Panc1 (cell line): ENCODE measurements around the gene ZNF578. TPM values are rescaled to one million over a fixed set of nuclear protein-coding genes. Genes with fewer than 3 reads are reported as not detected.

Experiments used
- ATAC-seq: fragments of 200-7000 bp; cut with Tn5 transposase; 2 replicates; pipeline ENCODE4 v1.9.1; 2020; ENCODE audit warnings: mild to moderate bottlenecking, moderate library complexity
- BruUV-seq: library from RNA; stranded (reverse); fragments of 400-500 nt; replicated peaks from 2 replicates; lab custom pipeline; 2021; lab: Mats Ljungman, UMichigan
- CTCF ChIA-PET: fragments of 300-600 bp; sonication (Branson Sonifier 250); formaldehyde crosslinking; loops from one replicate; lab custom pipeline; 2022; ENCODE audit warnings: antibody characterized with exemption; lab: Charles Lee
- POLR2A ChIA-PET: fragments of 300-600 bp; sonication (Branson Sonifier 250); formaldehyde crosslinking; loops from one replicate; lab custom pipeline; 2022; ENCODE audit warnings: antibody characterized with exemption; lab: Charles Lee
- DNase-seq: peaks from one replicate; pipeline ENCODE4 v3.0.0-alpha.2; 2010; ENCODE audit warnings: low read depth, low spot score
- H3K27ac ChIP-seq: 2 replicates; pipeline ENCODE4 v1.5.1; 2011; ENCODE audit warnings: mild to moderate bottlenecking, low read length, inconsistent platforms
- H3K27me3 ChIP-seq: fragments of 200-500 bp; sonication (Bioruptor generic); 2 replicates; pipeline ENCODE4 v1.6.0; 2014; ENCODE audit warnings: low read length, inconsistent platforms; ENCODE audit not compliant: control insufficient read depth, insufficient read depth
- H3K36me3 ChIP-seq: fragments of 200-500 bp; sonication (Bioruptor generic); 2 replicates; pipeline ENCODE4 v1.5.1; 2014; ENCODE audit warnings: inconsistent platforms, mild to moderate bottlenecking, low read length, moderate library complexity; ENCODE audit not compliant: control insufficient read depth, insufficient read depth
- H3K4me1 ChIP-seq: 2 replicates; pipeline ENCODE4 v1.5.1; 2011; ENCODE audit warnings: inconsistent platforms, mild to moderate bottlenecking, low read length, moderate library complexity; ENCODE audit not compliant: control insufficient read depth, insufficient read depth
- H3K4me3 ChIP-seq, 2 experiments: 2 replicates each; pipeline ENCODE4 v1.5.1; 2011 to 2012; ENCODE audit warnings: low read depth in 2 of 2, low read length in 2 of 2, mild to moderate bottlenecking in 2 of 2, inconsistent platforms in 1 of 2, moderate library complexity in 1 of 2
- H3K9me3 ChIP-seq: fragments of 200-500 bp; sonication (Bioruptor generic); 2 replicates; pipeline ENCODE4 v1.5.1; 2014; ENCODE audit warnings: low read depth, mild to moderate bottlenecking, inconsistent platforms, low read length, moderate library complexity; ENCODE audit not compliant: control insufficient read depth, insufficient read depth
- POLR2AphosphoS5 ChIP-seq: IDR thresholded peaks from 2 replicates; pipeline ENCODE4 v1.6.1; 2012; ENCODE audit warnings: mild to moderate bottlenecking, low read depth, low read length, moderate library complexity
- SIN3A ChIP-seq: IDR thresholded peaks from 2 replicates; pipeline ENCODE4 v1.6.1; 2012; ENCODE audit warnings: low read depth, mild to moderate bottlenecking, low read length, moderate library complexity, borderline replicate concordance; ENCODE audit not compliant: insufficient read depth
- TCF7L2 ChIP-seq: IDR thresholded peaks from 2 replicates; pipeline ENCODE4 v1.6.1; 2011; ENCODE audit warnings: mild to moderate bottlenecking, low read depth, low read length, inconsistent platforms
- in situ Hi-C: cut with HindIII; loops from 2 replicates; pipeline ENCODE4 v1.10.0; 2016; ENCODE audit warnings: low sequenced_read_pairs, low pct_unique_long_range_greater_than_20kb
- intact Hi-C: fragments of 100-400 bp; cut with micrococcal nuclease; formaldehyde crosslinking; loops from one replicate; pipeline ENCODE4 v1.10.0; 2022; ENCODE audit not compliant: unreplicated experiment
- total RNA-seq: library from RNA; stranded (reverse); gene quantifications from one replicate; pipeline ENCODE4 v1.2.1, GENCODE V29; 2021; ENCODE audit not compliant: unreplicated experiment
- TF ChIP-seq, protein P1 (sequence below): fragments of 450-650 bp; IDR thresholded peaks from 2 replicates; pipeline ENCODE4 v1.5.1; 2017; ENCODE audit warnings: mild to moderate bottlenecking
- TF ChIP-seq, protein P2 (sequence below), 2 experiments: IDR thresholded peaks; 2 replicates each; pipeline ENCODE4 v1.6.1; 2011 to 2012; ENCODE audit warnings: low read depth in 2 of 2, control low read depth in 1 of 2, low read length in 1 of 2, mild to moderate bottlenecking in 1 of 2, moderate library complexity in 1 of 2; ENCODE audit not compliant: insufficient read depth in 1 of 2

ZNF578 gene
- total RNA-seq, 1 experiment from 2014 or later, result not detected

DNA sequence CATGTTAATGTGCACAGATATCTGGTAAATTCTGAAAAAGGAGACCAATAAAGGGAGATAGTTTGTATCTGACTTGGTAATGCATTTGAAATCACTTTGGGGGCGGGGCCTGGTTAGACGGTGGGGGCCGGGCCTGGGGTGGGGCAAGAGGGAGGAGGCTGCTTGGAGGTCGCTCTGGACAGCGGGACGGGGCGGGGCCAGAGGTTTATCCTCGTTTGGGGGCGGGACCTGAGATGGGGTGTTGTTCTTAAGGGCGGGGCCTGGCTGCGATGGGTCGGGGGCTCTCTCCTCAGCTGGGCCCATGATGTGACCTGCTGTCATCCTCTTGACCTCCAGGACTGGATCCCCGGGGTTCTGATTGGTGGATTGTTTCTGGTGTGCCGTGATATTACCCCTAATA, 69.2 kb downstream of the ZNF578 start:
- Histone ChIP-seq H3K9me3 (0 out of 2 replicates have a peak, but pooled peaks cover 3% of the 10 kb centered on the region), H3K27ac (no peak overlapping the region), H3K4me1 (no peaks in the 10 kb centered on the region), H3K36me3 (no peaks in the 10 kb centered on the region), H3K27me3 (no peaks in the 10 kb centered on the region), H3K4me3 (no peak overlapping the region)
- BruUV-seq, result no TSS peak
- ATAC-seq (no peak), DNase-seq (no peak)
- ChIA-PET CTCF (no interaction called here), POLR2A (no interaction called here)
- in situ Hi-C loops, result no loop called here
- TF ChIP-seq TCF7L2 (no peak), SIN3A (no peak), POLR2AphosphoS5 (no peak)
- TF ChIP-seq, protein P1, sequence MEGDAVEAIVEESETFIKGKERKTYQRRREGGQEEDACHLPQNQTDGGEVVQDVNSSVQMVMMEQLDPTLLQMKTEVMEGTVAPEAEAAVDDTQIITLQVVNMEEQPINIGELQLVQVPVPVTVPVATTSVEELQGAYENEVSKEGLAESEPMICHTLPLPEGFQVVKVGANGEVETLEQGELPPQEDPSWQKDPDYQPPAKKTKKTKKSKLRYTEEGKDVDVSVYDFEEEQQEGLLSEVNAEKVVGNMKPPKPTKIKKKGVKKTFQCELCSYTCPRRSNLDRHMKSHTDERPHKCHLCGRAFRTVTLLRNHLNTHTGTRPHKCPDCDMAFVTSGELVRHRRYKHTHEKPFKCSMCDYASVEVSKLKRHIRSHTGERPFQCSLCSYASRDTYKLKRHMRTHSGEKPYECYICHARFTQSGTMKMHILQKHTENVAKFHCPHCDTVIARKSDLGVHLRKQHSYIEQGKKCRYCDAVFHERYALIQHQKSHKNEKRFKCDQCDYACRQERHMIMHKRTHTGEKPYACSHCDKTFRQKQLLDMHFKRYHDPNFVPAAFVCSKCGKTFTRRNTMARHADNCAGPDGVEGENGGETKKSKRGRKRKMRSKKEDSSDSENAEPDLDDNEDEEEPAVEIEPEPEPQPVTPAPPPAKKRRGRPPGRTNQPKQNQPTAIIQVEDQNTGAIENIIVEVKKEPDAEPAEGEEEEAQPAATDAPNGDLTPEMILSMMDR, result no peak
- TF ChIP-seq, protein P2, sequence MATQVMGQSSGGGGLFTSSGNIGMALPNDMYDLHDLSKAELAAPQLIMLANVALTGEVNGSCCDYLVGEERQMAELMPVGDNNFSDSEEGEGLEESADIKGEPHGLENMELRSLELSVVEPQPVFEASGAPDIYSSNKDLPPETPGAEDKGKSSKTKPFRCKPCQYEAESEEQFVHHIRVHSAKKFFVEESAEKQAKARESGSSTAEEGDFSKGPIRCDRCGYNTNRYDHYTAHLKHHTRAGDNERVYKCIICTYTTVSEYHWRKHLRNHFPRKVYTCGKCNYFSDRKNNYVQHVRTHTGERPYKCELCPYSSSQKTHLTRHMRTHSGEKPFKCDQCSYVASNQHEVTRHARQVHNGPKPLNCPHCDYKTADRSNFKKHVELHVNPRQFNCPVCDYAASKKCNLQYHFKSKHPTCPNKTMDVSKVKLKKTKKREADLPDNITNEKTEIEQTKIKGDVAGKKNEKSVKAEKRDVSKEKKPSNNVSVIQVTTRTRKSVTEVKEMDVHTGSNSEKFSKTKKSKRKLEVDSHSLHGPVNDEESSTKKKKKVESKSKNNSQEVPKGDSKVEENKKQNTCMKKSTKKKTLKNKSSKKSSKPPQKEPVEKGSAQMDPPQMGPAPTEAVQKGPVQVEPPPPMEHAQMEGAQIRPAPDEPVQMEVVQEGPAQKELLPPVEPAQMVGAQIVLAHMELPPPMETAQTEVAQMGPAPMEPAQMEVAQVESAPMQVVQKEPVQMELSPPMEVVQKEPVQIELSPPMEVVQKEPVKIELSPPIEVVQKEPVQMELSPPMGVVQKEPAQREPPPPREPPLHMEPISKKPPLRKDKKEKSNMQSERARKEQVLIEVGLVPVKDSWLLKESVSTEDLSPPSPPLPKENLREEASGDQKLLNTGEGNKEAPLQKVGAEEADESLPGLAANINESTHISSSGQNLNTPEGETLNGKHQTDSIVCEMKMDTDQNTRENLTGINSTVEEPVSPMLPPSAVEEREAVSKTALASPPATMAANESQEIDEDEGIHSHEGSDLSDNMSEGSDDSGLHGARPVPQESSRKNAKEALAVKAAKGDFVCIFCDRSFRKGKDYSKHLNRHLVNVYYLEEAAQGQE (IDR thresholded peaks at IDR 0.05; ENCODE audit: insufficient read depth in 1 of 2, low read depth in 2 of 2, low read length in 1 of 2), result no peak
- intact Hi-C loops, result no loop called here

DNA sequence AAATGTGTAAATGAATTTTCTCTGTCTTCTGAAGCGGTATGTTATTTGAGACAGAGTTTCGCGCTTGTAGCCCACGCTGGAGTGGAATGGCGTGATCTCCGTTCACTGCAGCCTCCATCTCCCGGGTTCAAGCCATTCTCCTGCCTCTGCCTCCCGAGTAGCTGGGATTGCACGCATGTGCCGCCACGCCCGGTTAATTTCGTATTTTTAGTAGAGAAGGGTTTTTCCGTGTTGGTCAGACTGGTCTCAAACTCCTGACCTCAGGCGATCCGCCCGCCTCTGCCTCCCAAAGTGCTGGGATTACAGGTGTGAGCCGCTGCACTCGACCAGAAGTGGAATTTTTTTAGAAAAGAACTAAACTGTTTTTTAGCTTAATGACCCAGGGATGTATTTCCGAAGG, 70.7 kb downstream of the ZNF578 start:
- Histone ChIP-seq H3K36me3 (peaks cover 4% of the 10 kb centered on the region; the same call in 1 of the 2 replicates), H3K4me3 (no peak overlapping the region), H3K27me3 (no peaks in the 10 kb centered on the region), H3K27ac (no peak overlapping the region), H3K9me3 (0 out of 2 replicates have a peak, but pooled peaks cover 3% of the 10 kb centered on the region), H3K4me1 (no peaks in the 10 kb centered on the region; the same call in 1 of the 2 replicates)
- BruUV-seq, result no TSS peak
- in situ Hi-C loops, result no loop called here
- TF ChIP-seq, protein P1, result no peak
- TF ChIP-seq POLR2AphosphoS5, result no peak
- TF ChIP-seq, protein P2 (IDR thresholded peaks at IDR 0.05; ENCODE audit: insufficient read depth in 1 of 2, low read depth in 2 of 2, low read length in 1 of 2), result no peak
- no peak for TF ChIP-seq TCF7L2
- no peak for TF ChIP-seq SIN3A
- DNase-seq (no peak), ATAC-seq (no peak)
- CTCF ChIA-PET, result no interaction called here
- POLR2A ChIA-PET, result no interaction called here
- intact Hi-C loops, result no loop called here
